Measurements from ENCODE around the gene MTURN. TPM values are rescaled to one million over a fixed set of nuclear protein-coding genes. Genes with fewer than 3 reads are reported as not detected.
A peak's percentile ranks its signal among the peaks of the same experiment; 100 is the strongest.

MTURN gene
- total and polyA plus RNA-seq, 2 donors from 2014 or later = 54.7 to 80.1 TPM

- no peak for FAIRE-seq
Measured at GRCh38 chr7:30154111-30154587, 19.4 kb downstream of the MTURN start.

DNA sequence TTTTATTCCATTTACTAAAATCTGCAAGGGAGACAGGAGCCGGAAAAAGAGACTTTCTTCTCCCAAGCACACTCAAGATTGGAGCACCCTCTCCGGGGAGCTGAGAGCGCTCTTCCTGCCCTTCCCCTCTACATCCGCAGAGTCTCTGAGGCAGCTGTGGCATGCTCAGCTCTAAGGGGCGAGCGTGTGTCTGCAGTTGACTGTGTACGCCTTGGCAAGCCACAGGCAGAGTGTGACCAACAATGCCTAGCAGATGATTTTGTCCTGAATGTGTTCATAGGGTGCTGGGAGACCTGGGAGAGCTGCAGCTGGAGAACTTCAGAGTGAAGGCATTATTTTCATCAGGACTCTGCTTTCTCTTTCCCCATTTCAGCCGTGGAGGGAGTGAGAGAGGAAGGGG, 20.7 kb downstream of the MTURN start:
- H3K4me1 ChIP-seq (ENCODE audit: control insufficient read depth in 2 of 3, insufficient read depth in 2 of 3, low read depth in 1 of 3, low read length in 3 of 3) = peaks cover 0 to 13% (median 7%) of the 10 kb centered on the region in 3 donors
- H3K9me3 ChIP-seq (ENCODE audit: control insufficient read depth in 2 of 3, insufficient read depth in 1 of 3, low read length in 3 of 3) = no peaks in the 10 kb centered on the region
- intact Hi-C loops (cut with DNase I) = no loop called here
- no peaks in the 10 kb centered on the region for H3K27me3 ChIP-seq (ENCODE audit: control insufficient read depth, insufficient read depth, low read length)
- H3K36me3 ChIP-seq (ENCODE audit: control insufficient read depth in 2 of 3, insufficient read depth in 3 of 3, low read length in 3 of 3) = peaks cover 0 to 10% (median 5%) of the 10 kb centered on the region in 3 donors
- no peak overlapping the region for H3K9ac ChIP-seq (ENCODE audit: low read length in 3 of 3)
- FAIRE-seq = no peak
- H3K4me3 ChIP-seq (ENCODE audit: low read length in 3 of 3) = no peak overlapping the region
- TF ChIP-seq, protein P1, sequence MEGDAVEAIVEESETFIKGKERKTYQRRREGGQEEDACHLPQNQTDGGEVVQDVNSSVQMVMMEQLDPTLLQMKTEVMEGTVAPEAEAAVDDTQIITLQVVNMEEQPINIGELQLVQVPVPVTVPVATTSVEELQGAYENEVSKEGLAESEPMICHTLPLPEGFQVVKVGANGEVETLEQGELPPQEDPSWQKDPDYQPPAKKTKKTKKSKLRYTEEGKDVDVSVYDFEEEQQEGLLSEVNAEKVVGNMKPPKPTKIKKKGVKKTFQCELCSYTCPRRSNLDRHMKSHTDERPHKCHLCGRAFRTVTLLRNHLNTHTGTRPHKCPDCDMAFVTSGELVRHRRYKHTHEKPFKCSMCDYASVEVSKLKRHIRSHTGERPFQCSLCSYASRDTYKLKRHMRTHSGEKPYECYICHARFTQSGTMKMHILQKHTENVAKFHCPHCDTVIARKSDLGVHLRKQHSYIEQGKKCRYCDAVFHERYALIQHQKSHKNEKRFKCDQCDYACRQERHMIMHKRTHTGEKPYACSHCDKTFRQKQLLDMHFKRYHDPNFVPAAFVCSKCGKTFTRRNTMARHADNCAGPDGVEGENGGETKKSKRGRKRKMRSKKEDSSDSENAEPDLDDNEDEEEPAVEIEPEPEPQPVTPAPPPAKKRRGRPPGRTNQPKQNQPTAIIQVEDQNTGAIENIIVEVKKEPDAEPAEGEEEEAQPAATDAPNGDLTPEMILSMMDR (IDR thresholded peaks at IDR 0.05; ENCODE audit: borderline replicate concordance, extremely low read depth, insufficient read depth) = no peak
- no peak overlapping the region for H3K27ac ChIP-seq (ENCODE audit: low read depth in 2 of 2, low read length in 2 of 2)
- DNase-seq = no peak

More at GRCh38 chr7:30154111-30154587, 19.4 kb downstream of the MTURN start:
- no peaks in the 10 kb centered on the region for H3K9me3 ChIP-seq (ENCODE audit: control insufficient read depth in 2 of 3, insufficient read depth in 1 of 3, low read length in 3 of 3)
- intact Hi-C loops (cut with DNase I) = no loop called here
- H3K27me3 ChIP-seq (ENCODE audit: control insufficient read depth, insufficient read depth, low read length) = no peaks in the 10 kb centered on the region
- peaks cover 0 to 5% (median 1%) of the 10 kb centered on the region in 3 donors for H3K4me1 ChIP-seq (ENCODE audit: control insufficient read depth in 2 of 3, insufficient read depth in 2 of 3, low read depth in 1 of 3, low read length in 3 of 3)
- TF ChIP-seq, protein P1 (IDR thresholded peaks at IDR 0.05; ENCODE audit: borderline replicate concordance, extremely low read depth, insufficient read depth) = no peak
- no peak overlapping the region for H3K27ac ChIP-seq (ENCODE audit: low read depth in 2 of 2, low read length in 2 of 2)
- H3K4me3 ChIP-seq (ENCODE audit: low read length in 3 of 3) = no peak overlapping the region
- H3K36me3 ChIP-seq (ENCODE audit: control insufficient read depth in 2 of 3, insufficient read depth in 3 of 3, low read length in 3 of 3) = peaks cover 0 to 10% (median 5%) of the 10 kb centered on the region in 3 donors
- H3K9ac ChIP-seq (ENCODE audit: low read length in 3 of 3) = no peak overlapping the region
- no peak for DNase-seq

- H3K9ac ChIP-seq (ENCODE audit: low read length in 3 of 3) = no peak overlapping the region
- DNase-seq (no peak), FAIRE-seq (no peak)
- TF ChIP-seq, protein P1 (IDR thresholded peaks at IDR 0.05; ENCODE audit: borderline replicate concordance, extremely low read depth, insufficient read depth) = no peak
- no peaks in the 10 kb centered on the region for H3K9me3 ChIP-seq (ENCODE audit: control insufficient read depth in 2 of 3, insufficient read depth in 1 of 3, low read length in 3 of 3)
- peaks cover 0 to 5% (median 5%) of the 10 kb centered on the region in 3 donors for H3K36me3 ChIP-seq (ENCODE audit: control insufficient read depth in 2 of 3, insufficient read depth in 3 of 3, low read length in 3 of 3)
- H3K27ac ChIP-seq (ENCODE audit: low read depth in 2 of 2, low read length in 2 of 2) = no peak overlapping the region
- intact Hi-C loops (cut with DNase I) = no loop called here
- H3K4me3 ChIP-seq (ENCODE audit: low read length in 3 of 3) = no peak overlapping the region
- H3K27me3 ChIP-seq (ENCODE audit: control insufficient read depth, insufficient read depth, low read length) = no peaks in the 10 kb centered on the region
- peaks cover 0 to 13% (median 7%) of the 10 kb centered on the region in 3 donors for H3K4me1 ChIP-seq (ENCODE audit: control insufficient read depth in 2 of 3, insufficient read depth in 2 of 3, low read depth in 1 of 3, low read length in 3 of 3)
Measured at GRCh38 chr7:30157204-30157603, 22.4 kb downstream of the MTURN start.

- TF ChIP-seq, protein P1 (IDR thresholded peaks at IDR 0.05; ENCODE audit: borderline replicate concordance, extremely low read depth, insufficient read depth) = no peak
- no peak overlapping the region for H3K4me3 ChIP-seq (ENCODE audit: low read length in 3 of 3)
- DNase-seq (no peak), FAIRE-seq (no peak)
- peaks cover 0 to 2% (median 2%) of the 10 kb centered on the region in 3 donors for H3K36me3 ChIP-seq (ENCODE audit: control insufficient read depth in 2 of 3, insufficient read depth in 3 of 3, low read length in 3 of 3)
- no peaks in the 10 kb centered on the region for H3K27me3 ChIP-seq (ENCODE audit: control insufficient read depth, insufficient read depth, low read length)
- intact Hi-C loops (cut with DNase I) = no loop called here
- H3K4me1 ChIP-seq (ENCODE audit: control insufficient read depth in 2 of 3, insufficient read depth in 2 of 3, low read depth in 1 of 3, low read length in 3 of 3) = peaks cover 0 to 30% (median 7%) of the 10 kb centered on the region in 3 donors
- H3K27ac ChIP-seq (ENCODE audit: low read depth in 2 of 2, low read length in 2 of 2) = no peak overlapping the region
- H3K9me3 ChIP-seq (ENCODE audit: control insufficient read depth in 2 of 3, insufficient read depth in 1 of 3, low read length in 3 of 3) = no peaks in the 10 kb centered on the region
- H3K9ac ChIP-seq (ENCODE audit: low read length in 3 of 3) = peak overlapping the region in 1 of 3 donors; percentile 10
Measured at GRCh38 chr7:30159163-30159562, 24.4 kb downstream of the MTURN start.

All from kidney (tissue), 14 donors.